ENCODE measurements around the gene CEP104.

The CEP104 gene

DNA sequence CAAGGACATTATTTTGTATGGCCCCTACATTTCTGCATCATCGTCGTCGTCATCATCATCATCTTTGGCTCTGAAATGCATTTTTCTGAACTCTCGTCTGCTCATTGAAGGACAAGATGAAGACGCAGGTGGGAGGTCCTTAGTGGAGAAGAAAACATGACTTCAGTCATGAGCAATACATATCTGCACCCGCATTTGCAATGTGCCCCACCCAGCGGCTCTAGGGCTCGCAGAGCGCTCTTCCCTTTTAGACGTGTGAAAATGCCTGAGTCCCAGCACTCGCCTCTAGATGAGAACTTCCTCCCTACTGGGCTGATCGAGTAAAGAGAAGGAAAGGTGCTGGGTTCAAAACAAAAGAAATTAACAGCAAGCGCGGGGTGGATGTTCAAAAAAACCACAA lies 32.9 kb upstream of the CEP104 start:
- TF ChIP-seq, protein P1, sequence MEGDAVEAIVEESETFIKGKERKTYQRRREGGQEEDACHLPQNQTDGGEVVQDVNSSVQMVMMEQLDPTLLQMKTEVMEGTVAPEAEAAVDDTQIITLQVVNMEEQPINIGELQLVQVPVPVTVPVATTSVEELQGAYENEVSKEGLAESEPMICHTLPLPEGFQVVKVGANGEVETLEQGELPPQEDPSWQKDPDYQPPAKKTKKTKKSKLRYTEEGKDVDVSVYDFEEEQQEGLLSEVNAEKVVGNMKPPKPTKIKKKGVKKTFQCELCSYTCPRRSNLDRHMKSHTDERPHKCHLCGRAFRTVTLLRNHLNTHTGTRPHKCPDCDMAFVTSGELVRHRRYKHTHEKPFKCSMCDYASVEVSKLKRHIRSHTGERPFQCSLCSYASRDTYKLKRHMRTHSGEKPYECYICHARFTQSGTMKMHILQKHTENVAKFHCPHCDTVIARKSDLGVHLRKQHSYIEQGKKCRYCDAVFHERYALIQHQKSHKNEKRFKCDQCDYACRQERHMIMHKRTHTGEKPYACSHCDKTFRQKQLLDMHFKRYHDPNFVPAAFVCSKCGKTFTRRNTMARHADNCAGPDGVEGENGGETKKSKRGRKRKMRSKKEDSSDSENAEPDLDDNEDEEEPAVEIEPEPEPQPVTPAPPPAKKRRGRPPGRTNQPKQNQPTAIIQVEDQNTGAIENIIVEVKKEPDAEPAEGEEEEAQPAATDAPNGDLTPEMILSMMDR (IDR thresholded peaks at IDR 0.05; ENCODE audit: control insufficient read depth, insufficient read depth, low read depth, low read length, missing control alignments): no peak
- H3K4me3 ChIP-seq (ENCODE audit: control insufficient read depth, low read depth, low read length): no peak overlapping the region
- no peak for DNase-seq (ENCODE audit: low read depth)

- no peak for DNase-seq (ENCODE audit: low read depth)
- no peak overlapping the region for H3K4me3 ChIP-seq (ENCODE audit: control insufficient read depth, low read depth, low read length)
- TF ChIP-seq, protein P1 (IDR thresholded peaks at IDR 0.05; ENCODE audit: control insufficient read depth, insufficient read depth, low read depth, low read length, missing control alignments): no peak
Observed at GRCh38 chr1:3888301-3888700, 31.3 kb upstream of the CEP104 start.

- DNase-seq (ENCODE audit: low read depth): no peak
- H3K4me3 ChIP-seq (ENCODE audit: control insufficient read depth, low read depth, low read length): no peak overlapping the region
- TF ChIP-seq, protein P1 (IDR thresholded peaks at IDR 0.05; ENCODE audit: control insufficient read depth, insufficient read depth, low read depth, low read length, missing control alignments): no peak
Observed at GRCh38 chr1:3886691-3887090, 29.7 kb upstream of the CEP104 start.

- no peak overlapping the region for H3K4me3 ChIP-seq (ENCODE audit: control insufficient read depth, low read depth, low read length)
- TF ChIP-seq, protein P1 (IDR thresholded peaks at IDR 0.05; ENCODE audit: control insufficient read depth, insufficient read depth, low read depth, low read length, missing control alignments): no peak
- DNase-seq (ENCODE audit: low read depth): no peak
Observed at GRCh38 chr1:3886106-3886670, 29.2 kb upstream of the CEP104 start.

- TF ChIP-seq, protein P1 (IDR thresholded peaks at IDR 0.05; ENCODE audit: control insufficient read depth, insufficient read depth, low read depth, low read length, missing control alignments): no peak
- H3K4me3 ChIP-seq (ENCODE audit: control insufficient read depth, low read depth, low read length): no peak overlapping the region
- DNase-seq (ENCODE audit: low read depth): no peak
Observed at GRCh38 chr1:3885611-3886010, 28.6 kb upstream of the CEP104 start.

DNA sequence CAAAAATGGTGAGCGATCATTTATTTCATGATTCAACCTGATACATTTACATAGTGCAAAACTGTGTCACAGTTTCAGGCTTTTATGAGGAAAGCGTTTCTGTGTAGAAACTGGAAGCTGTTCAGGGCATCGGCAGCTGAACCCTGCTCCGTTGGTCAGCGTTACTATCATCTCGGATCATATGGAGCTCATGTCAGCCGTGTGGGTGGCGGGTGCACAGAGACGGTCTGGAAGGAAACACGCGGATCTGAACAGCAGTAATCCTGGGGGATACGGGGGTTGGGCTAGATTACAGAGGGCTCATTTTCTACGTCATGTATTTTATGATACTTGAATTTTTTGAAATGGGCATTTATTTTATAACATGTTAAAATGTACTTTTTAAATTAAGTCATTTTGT lies 28.0 kb upstream of the CEP104 start:
- no peak overlapping the region for H3K4me3 ChIP-seq (ENCODE audit: control insufficient read depth, low read depth, low read length)
- TF ChIP-seq, protein P1 (IDR thresholded peaks at IDR 0.05; ENCODE audit: control insufficient read depth, insufficient read depth, low read depth, low read length, missing control alignments): no peak
- DNase-seq (ENCODE audit: low read depth): no peak
